ENCODE measurements around the gene TTLL9. TPM values are rescaled to one million over a fixed set of nuclear protein-coding genes. Genes with fewer than 3 reads are reported as not detected.

The TTLL9 gene
- total RNA-seq, 6 experiments from 2014 or later, result not detected

DNA sequence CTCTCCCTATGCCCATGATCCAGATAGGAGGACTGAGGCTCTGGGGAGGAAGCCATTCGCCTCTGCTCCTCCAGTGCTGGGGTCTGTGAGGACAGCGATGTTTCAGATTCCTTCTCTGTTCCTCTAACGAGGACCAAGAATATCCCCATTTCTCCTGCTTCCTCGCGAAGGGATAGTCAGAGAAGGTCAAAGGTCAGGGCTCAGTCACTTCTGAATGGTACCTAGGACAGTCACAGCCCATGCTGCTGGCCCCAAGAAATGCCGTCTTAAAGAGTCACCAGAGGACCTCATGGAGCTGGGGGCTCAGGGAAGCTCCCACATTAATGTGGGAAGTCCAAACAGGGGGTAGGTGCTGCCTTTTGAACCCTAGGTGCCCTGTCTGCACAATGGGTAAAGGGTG, 27.1 kb upstream of the TTLL9 start:
- TF ChIP-seq, protein P1, sequence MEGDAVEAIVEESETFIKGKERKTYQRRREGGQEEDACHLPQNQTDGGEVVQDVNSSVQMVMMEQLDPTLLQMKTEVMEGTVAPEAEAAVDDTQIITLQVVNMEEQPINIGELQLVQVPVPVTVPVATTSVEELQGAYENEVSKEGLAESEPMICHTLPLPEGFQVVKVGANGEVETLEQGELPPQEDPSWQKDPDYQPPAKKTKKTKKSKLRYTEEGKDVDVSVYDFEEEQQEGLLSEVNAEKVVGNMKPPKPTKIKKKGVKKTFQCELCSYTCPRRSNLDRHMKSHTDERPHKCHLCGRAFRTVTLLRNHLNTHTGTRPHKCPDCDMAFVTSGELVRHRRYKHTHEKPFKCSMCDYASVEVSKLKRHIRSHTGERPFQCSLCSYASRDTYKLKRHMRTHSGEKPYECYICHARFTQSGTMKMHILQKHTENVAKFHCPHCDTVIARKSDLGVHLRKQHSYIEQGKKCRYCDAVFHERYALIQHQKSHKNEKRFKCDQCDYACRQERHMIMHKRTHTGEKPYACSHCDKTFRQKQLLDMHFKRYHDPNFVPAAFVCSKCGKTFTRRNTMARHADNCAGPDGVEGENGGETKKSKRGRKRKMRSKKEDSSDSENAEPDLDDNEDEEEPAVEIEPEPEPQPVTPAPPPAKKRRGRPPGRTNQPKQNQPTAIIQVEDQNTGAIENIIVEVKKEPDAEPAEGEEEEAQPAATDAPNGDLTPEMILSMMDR (IDR thresholded peaks at IDR 0.05), result no peak
- TF ChIP-seq POLR2A (IDR thresholded peaks at IDR 0.05), result no peak
- intact Hi-C loops (cut with DNase I), result loop anchor here in 1 of 2 donors (10.0 kb wide), 1 partner anchor 252 kb away; no protein-coding TSS in a partner anchor
- H3K36me3 ChIP-seq, result no peaks in the 10 kb centered on the region
- ATAC-seq (no peak), DNase-seq (no peak)
- H3K4me3 ChIP-seq, result no peak overlapping the region
- no peaks in the 10 kb centered on the region for H3K27me3 ChIP-seq
- H3K4me1 ChIP-seq, result no peaks in the 10 kb centered on the region
- H3K9me3 ChIP-seq, result no peaks in the 10 kb centered on the region
- no peak overlapping the region for H3K27ac ChIP-seq
- WGBS (ENCODE audit: insufficient coverage, low coverage, low lambda C conversion rate, missing lambda C conversion rate), result 59% methylated on average over 4 of the region's 6 CpGs

DNA sequence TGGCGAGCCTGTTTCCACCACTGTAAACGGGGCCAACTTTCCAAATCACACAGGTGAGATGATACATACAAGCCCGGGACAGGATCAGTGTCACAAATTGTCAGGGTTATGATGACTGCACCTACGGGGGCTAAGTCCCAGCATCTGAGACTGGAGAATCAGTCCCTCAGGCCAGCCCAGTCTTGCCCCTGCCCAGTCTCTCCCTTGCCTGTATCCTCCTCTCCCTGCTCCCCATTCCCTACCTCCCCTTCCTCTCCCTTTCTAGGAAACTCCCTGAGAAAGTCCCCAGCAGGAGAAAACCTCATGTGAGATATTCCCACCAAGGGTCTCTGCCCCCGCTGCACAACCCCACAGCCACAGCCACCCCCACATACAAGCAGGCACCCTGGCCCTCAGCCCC, 26.6 kb upstream of the TTLL9 start:
- WGBS (ENCODE audit: insufficient coverage, low coverage, low lambda C conversion rate, missing lambda C conversion rate), result 86% methylated on average over 2 of the region's 5 CpGs
- TF ChIP-seq, protein P1 (IDR thresholded peaks at IDR 0.05), result no peak
- no peak for TF ChIP-seq POLR2A (IDR thresholded peaks at IDR 0.05)
- no peak overlapping the region for H3K4me3 ChIP-seq
- intact Hi-C loops (cut with DNase I), result loop anchor here in 1 of 2 donors (10.0 kb wide), 1 partner anchor 251 kb away; no protein-coding TSS in a partner anchor
- no peaks in the 10 kb centered on the region for H3K9me3 ChIP-seq
- DNase-seq (no peak), ATAC-seq (no peak)
- H3K27ac ChIP-seq, result no peak overlapping the region
- no peaks in the 10 kb centered on the region for H3K27me3 ChIP-seq
- H3K4me1 ChIP-seq, result no peaks in the 10 kb centered on the region
- no peaks in the 10 kb centered on the region for H3K36me3 ChIP-seq

DNA sequence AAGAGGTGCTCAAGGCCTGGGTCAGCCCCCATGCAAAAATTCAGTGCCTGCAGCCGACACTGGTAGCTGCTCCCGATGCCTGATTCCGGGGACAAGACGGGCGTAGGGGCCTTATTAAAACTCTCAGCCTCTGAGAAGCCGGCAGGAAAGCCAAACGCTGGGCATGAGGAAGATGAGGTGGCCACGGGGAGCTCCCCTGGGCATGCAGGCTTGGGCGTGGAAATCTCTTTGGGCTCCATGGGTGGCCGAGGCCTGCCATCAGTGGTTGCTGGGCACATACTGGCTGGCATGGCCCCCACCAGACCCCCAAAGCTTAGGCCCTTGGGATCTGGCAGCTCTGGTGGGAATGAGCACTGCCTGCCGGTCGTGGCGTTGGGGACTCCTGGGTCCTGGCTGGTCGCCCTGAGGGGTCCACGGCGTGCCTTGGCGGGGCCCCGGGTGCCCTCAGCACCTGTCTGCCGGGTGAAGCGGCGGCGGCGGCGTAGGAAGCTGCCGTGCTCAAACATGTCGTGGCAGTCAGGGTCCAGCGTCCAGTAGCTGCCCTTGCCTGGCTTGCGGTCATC, 25.6 kb upstream of the TTLL9 start:
- intact Hi-C loops (cut with DNase I), result loop anchor here in 1 of 2 donors (10.0 kb wide), 1 partner anchor 250 kb away; no protein-coding TSS in a partner anchor
- TF ChIP-seq POLR2A (IDR thresholded peaks at IDR 0.05), result no peak
- TF ChIP-seq, protein P1 (IDR thresholded peaks at IDR 0.05), result no peak
- 83% methylated on average over 8 of the region's 28 CpGs for WGBS (ENCODE audit: insufficient coverage, low coverage, low lambda C conversion rate, missing lambda C conversion rate)
- ATAC-seq, result no peak
- H3K9me3 ChIP-seq, result no peaks in the 10 kb centered on the region
- H3K4me3 ChIP-seq, result no peak overlapping the region
- no peaks in the 10 kb centered on the region for H3K27me3 ChIP-seq
- H3K36me3 ChIP-seq, result no peaks in the 10 kb centered on the region
- H3K4me1 ChIP-seq, result no peaks in the 10 kb centered on the region
- no peak for DNase-seq
- no peak overlapping the region for H3K27ac ChIP-seq

DNA sequence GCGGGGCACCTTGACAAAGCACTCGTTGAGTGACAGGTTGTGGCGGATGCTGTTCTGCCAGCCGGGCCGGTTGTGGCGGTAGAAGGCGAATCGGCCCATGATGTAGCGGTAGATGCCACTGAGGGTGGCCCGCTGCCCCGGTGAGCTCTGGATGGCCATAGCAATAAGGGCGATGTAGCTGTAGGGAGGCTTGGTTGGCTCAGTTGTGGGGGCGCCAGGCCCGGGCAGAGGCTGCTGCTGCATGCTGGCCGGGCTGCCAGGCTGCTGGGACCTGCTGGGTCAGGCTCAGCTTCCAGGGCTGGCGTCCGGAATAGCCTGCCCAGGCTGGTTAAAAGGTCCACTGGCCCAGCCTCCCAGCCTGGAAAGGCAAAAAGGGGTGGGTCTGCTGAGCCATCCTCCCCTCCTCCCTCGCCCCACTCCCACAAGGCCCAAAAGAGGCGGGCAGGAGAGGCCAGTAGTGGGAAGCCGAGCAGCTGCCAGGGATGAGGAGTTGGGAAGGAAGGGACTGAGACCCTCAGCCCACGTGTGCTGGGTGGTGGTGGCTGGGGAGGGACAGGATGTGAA, 25.1 kb upstream of the TTLL9 start, which contains the start of gene FOXS1:
Gene FOXS1, minus strand, starts transcription at position 305 of the 564 bp plus-strand sequence. Its CDS starts 62 bp downstream, at position 243.
- H3K4me3 ChIP-seq, result no peak within 1 kb of the TSS
- no peaks in the 10 kb centered on the region for H3K27me3 ChIP-seq
- no peaks in the 10 kb centered on the region for H3K36me3 ChIP-seq
- 44% methylated on average over 3 of the region's 21 CpGs for WGBS (ENCODE audit: insufficient coverage, low coverage, low lambda C conversion rate, missing lambda C conversion rate)
- H3K4me1 ChIP-seq, result no peaks in the 10 kb centered on the region
- H3K27ac ChIP-seq, result no peak within 1 kb of the TSS
- intact Hi-C loops (cut with DNase I), result loop anchor here in 1 of 2 donors (10.0 kb wide), 1 partner anchor 249 kb away; no protein-coding TSS in a partner anchor
- peak in 2 of 4 donors; percentile 3 to 12 for ATAC-seq
- TF ChIP-seq, protein P1 (IDR thresholded peaks at IDR 0.05), result no peak
- TF ChIP-seq POLR2A (IDR thresholded peaks at IDR 0.05), result no peak
- no peak for DNase-seq
- H3K9me3 ChIP-seq, result no peaks in the 10 kb centered on the region

Data from right lobe of liver (tissue), 6 donors.